ENCODE measurements around the gene SLC18A2.

GRCh38 chr10:117273980-117274379 is 33.1 kb downstream of the SLC18A2 start:
- no peak for TF ChIP-seq CTCF (conservative IDR thresholded peaks at IDR 0.05)
- no peak for TF ChIP-seq ZFX (IDR thresholded peaks at IDR 0.05)

Measured in C4-2B (cell line).